ENCODE results near the gene ENPP3.

GRCh38 chr6:131781687-131782086 is 144.6 kb downstream of the ENPP3 start:
- TF ChIP-seq ZFP36 (IDR thresholded peaks at IDR 0.05; ENCODE audit: low read depth, low read length, partially characterized antibody), result no peak
- TF ChIP-seq CTCF (IDR thresholded peaks at IDR 0.05 in 2 of 3, conservative IDR thresholded peaks at IDR 0.05 in 1 of 3; ENCODE audit: insufficient read depth in 2 of 3, low read depth in 1 of 3, low read length in 3 of 3), result no peak
- TF ChIP-seq NKRF (IDR thresholded peaks at IDR 0.05; ENCODE audit: borderline replicate concordance), result no peak
- TF ChIP-seq ZNF41 (CRISPR knock-in tag; conservative IDR thresholded peaks at IDR 0.05), result no peak
- TF ChIP-seq GATAD2B (IDR thresholded peaks at IDR 0.05; ENCODE audit: borderline replicate concordance), result no peak
